Fibroblast of mammary gland (primary cell): ENCODE results near the gene SUN1.
"Not testable (repeated sequence)": the region's sequence is repeated elsewhere in the genome, so short reads cannot be mapped to it uniquely, and the experiment has no call there.

Experiments
- DNase-seq: peaks from one replicate; pipeline ENCODE4 v3.0.0-alpha.2; 2010; ENCODE audit warnings: low read depth
- H3K4me3 ChIP-seq: 2 replicates; pipeline ENCODE4 v1.5.1; 2011; ENCODE audit warnings: low read depth, mild to moderate bottlenecking, low read length, moderate library complexity; ENCODE audit not compliant: control insufficient read depth
- CTCF ChIP-seq: conservative IDR thresholded peaks from 2 replicates; pipeline ENCODE4 v1.5.1; 2011; ENCODE audit warnings: low read depth, low read length, inconsistent platforms; ENCODE audit not compliant: control insufficient read depth, insufficient read depth

SUN1 gene

DNA sequence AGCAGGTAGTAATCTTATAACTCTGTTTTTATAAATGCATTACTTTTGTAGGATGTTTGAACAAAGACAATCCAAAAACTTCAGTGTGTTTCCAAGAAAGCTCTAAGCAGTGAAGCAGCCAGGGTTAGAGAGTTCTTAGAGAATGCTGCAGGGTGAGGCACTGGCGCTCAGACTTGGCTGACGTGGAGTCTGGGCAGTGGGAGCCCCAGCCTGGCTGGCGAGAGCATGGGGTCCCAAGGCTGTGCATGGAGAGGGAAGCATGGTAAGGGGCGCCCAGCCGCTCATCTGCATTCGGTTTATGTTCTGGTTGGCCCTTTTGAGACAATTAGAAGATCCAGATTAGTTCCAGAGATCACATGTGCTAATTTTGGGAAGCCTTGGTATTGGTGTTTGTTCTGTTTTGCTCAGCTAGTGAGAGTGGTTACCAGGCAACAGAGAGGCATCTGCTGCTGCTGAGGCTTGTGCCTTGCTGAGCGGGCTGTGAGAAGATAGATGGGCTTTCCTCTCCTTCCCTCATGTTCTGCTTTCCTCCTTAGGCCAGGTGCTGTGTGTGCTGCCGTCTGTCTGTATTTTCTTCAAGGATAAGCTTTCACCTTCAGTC, 10.3 kb downstream of the SUN1 start:
- no peak overlapping the region for H3K4me3 ChIP-seq
- DNase-seq = no peak
- no peak for TF ChIP-seq CTCF

GRCh38 chr7:843230-843629, 11.0 kb downstream of the SUN1 start:
- H3K4me3 ChIP-seq = no peak overlapping the region
- DNase-seq = no peak
- TF ChIP-seq CTCF = no peak

- no peak for DNase-seq
- TF ChIP-seq CTCF = no peak
- no peak overlapping the region for H3K4me3 ChIP-seq
These were observed 11.8 kb downstream of the SUN1 start for GRCh38 chr7:844043-844442.

- TF ChIP-seq CTCF = no peak
- no peak overlapping the region for H3K4me3 ChIP-seq
- no peak for DNase-seq
These were observed 12.2 kb downstream of the SUN1 start for GRCh38 chr7:844514-844913.

DNA sequence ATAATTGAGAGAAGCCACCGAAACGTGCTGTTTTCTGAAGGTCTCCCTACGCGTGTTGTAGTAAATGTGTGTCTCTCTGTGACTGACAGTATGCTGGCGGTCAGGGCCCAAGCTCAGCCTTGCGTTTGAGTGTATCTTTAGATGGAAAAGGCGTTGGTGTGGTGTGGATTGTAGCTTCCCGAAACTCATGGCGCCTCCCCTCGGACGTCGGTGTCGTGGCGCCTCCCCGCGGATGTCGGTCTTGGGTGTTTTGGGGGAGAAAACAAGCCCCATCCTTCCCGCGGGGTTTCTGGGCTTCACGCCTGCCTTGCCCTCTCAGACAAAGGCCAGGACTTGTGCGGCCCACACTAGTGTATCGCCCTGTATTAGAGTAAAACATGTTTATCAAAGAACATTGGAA, 12.8 kb downstream of the SUN1 start:
- DNase-seq = no peak
- no peak for TF ChIP-seq CTCF
- no peak overlapping the region for H3K4me3 ChIP-seq

DNA sequence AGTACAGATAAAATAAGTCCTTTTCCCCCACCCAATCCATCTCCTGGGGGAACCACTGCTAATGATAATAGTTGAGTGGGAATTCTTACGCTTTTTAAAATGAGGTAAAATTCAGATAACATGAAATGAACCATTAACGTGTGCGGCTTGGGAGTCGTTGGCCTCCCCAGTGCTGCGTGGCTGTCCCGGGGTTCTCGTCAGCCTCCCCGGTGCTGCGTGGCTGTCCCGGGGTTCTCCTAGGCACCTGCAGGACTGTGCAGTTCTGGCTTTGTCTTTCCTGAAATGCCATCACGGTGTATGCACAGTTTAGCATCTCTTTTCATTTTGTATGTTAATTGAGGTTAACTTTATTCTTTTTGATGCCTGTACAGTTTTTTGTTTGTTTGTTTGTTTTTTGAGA, 13.5 kb downstream of the SUN1 start:
- TF ChIP-seq CTCF = no peak
- no peak for DNase-seq
- H3K4me3 ChIP-seq = no peak overlapping the region

DNA sequence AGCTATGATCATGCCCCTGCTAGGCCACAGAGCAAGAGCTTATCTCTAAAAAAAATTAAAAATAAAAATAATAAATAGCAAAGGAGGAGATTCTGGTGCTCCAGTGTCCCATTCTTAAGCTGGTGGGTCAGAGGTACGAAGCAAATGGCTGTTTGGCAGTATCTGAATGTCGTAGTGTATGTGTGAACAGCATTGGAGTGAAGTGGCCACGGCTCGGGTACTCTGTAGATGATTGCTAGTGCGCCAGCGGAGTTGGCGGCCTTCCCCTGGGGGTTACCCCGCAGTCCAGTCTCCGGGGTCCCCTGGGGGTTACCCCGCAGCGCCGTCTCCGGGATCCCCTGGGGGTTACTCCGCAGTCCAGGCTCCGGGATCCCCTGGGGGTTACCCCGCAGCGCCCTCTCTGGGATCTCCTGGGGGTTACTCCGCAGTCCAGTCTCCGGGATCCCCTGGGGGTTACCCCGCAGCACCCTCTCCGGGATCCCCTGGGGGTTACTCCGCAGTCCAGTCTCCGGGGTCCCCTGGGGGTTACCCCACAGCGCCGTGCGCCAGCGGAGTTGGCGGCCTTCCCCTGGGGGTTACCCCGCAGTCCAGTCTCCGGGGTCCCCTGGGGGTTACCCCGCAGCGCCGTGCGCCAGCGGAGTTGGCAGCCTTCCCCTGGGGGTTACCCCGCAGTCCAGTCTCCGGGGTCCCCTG, 14.8 kb downstream of the SUN1 start:
- H3K4me3 ChIP-seq, DNase-seq: not testable (repeated sequence)

DNA sequence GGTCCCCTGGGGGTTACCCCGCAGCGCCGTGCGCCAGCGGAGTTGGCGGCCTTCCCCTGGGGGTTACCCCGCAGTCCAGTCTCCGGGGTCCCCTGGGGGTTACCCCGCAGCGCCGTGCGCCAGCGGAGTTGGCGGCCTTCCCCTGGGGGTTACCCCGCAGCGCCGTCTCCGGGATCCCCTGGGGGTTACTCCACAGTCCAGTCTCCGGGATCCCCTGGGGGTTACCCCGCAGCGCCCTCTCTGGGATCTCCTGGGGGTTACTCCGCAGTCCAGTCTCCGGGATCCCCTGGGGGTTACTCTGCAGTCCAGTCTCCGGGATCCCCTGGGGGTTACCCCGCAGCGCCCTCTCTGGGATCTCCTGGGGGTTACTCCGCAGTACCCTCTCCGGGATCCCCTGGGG, 15.5 kb downstream of the SUN1 start:
- not testable (repeated sequence) for H3K4me3 ChIP-seq, DNase-seq
